GM18870 (cell line): ENCODE data around the gene NOCT.
"Not testable (repeated sequence)": the region's sequence is repeated elsewhere in the genome, so short reads cannot be mapped to it uniquely, and the experiment has no call there.

Experiments used
- ATAC-seq: cut with Tn5 transposase; IDR thresholded peaks from one replicate; pipeline ENCODE4 v1.9.1; 2021; ENCODE audit warnings: moderate library complexity; ENCODE audit not compliant: unreplicated experiment

NOCT gene, protein sequence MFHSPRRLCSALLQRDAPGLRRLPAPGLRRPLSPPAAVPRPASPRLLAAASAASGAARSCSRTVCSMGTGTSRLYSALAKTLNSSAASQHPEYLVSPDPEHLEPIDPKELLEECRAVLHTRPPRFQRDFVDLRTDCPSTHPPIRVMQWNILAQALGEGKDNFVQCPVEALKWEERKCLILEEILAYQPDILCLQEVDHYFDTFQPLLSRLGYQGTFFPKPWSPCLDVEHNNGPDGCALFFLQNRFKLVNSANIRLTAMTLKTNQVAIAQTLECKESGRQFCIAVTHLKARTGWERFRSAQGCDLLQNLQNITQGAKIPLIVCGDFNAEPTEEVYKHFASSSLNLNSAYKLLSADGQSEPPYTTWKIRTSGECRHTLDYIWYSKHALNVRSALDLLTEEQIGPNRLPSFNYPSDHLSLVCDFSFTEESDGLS

GRCh38 chr4:139015269-139015947 lies at the start of gene NOCT:
NOCT (plus strand) TSS chr4:139015781; CDS start chr4:139015982, 201 bp downstream.
- ATAC-seq, result peak; percentile 87

GRCh38 chr4:138967313-138967712 lies 48.3 kb upstream of the NOCT start:
- peak; percentile 99 for ATAC-seq

GRCh38 chr4:138972956-138973801 lies 42.4 kb upstream of the NOCT start:
- ATAC-seq, result no peak

GRCh38 chr4:138975225-138975624 lies 40.4 kb upstream of the NOCT start:
- ATAC-seq, result no peak

GRCh38 chr4:138976526-138976925 lies 39.1 kb upstream of the NOCT start:
- ATAC-seq, result no peak

DNA sequence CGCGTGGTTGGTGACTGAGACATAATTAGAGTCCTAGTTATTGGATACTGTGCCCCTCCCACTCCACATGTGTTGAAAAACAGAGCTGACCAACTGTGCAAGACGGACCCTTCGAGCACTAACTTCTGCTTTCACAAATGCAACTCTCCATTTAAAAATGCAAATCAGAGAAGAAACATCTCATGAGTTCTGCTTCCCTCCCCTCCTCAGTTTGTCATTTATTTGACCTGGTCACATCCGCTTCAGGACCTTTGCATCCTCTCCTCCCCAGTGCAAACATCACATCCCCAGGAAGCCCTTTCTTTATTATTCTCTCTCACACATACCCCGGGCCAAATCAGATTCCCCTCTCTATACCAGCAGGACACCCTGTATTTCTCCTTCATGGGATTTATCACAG lies 38.1 kb upstream of the NOCT start:
- ATAC-seq, result peak; percentile 96

GRCh38 chr4:138978028-138978585 lies 37.5 kb upstream of the NOCT start:
- no peak for ATAC-seq

- no peak for ATAC-seq
Observed at GRCh38 chr4:138978600-138978999, 37.0 kb upstream of the NOCT start.

DNA sequence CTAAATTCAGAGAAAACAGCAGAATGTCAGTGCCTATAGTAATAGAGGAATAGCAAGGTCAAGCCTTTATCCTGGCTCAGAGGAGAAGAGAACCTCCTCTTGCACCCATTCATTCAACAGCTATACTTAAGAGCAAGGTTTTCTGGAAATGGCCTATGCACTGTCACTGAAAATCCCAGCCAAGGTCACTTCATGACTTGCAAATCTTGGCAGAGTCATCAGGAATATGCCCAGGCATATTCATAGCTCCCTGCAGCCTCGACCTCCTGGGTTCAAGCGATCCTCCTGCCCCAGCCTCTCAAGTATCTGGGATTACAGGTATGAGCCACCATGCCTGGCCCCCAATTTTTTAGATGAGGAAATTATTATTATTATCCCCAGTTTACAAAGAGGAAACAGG lies 35.8 kb upstream of the NOCT start:
- no peak for ATAC-seq

GRCh38 chr4:138981930-138982390 lies 33.6 kb upstream of the NOCT start:
- ATAC-seq, result no peak

GRCh38 chr4:138982754-138983153 lies 32.8 kb upstream of the NOCT start:
- no peak for ATAC-seq

GRCh38 chr4:138983690-138984089 lies 31.9 kb upstream of the NOCT start:
- ATAC-seq, result no peak

GRCh38 chr4:138984647-138985046 lies 30.9 kb upstream of the NOCT start:
- ATAC-seq, result no peak

DNA sequence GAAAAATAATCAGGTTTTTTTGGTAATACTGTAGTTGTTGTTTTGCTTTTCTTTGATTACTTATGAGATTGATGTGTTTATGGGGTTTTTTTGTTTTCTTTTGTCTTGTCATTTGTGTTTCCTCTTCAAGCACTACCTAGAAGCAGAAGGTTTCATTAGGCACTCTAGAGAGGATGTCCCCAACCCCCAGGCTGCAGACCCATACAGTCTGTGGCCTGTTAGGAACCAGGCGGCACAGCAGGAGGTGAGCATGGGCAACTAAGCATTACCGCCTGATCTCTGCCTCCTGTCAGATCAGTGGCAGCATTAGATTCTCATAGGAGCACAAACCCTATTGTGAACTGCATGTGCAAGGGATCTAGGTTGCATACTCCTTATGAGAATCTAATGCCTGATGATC lies 22.9 kb upstream of the NOCT start:
- ATAC-seq, result no peak

DNA sequence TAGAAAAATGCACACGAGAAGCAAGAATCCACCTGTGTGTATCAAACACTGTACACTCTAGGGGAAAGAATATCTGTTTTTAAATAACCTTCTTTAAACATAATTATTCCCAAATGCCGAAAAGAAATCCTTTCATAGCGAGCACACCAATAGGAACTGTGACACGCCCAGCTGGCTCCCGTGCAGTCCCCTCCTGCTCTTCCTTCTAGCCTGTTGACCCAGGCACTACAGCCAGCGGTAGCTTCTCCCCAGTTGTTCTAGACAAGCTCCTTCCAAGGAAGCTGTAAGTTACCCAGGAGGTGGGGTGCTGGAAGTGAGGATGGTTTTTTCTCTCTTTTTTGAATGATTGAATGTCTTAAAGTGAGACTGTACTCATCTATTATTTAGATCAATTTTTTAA lies 19.5 kb upstream of the NOCT start:
- no peak for ATAC-seq

GRCh38 chr4:138999666-139000065 lies 15.9 kb upstream of the NOCT start:
- no peak for ATAC-seq

GRCh38 chr4:139000134-139000533 lies 15.4 kb upstream of the NOCT start:
- not testable (repeated sequence) for ATAC-seq

DNA sequence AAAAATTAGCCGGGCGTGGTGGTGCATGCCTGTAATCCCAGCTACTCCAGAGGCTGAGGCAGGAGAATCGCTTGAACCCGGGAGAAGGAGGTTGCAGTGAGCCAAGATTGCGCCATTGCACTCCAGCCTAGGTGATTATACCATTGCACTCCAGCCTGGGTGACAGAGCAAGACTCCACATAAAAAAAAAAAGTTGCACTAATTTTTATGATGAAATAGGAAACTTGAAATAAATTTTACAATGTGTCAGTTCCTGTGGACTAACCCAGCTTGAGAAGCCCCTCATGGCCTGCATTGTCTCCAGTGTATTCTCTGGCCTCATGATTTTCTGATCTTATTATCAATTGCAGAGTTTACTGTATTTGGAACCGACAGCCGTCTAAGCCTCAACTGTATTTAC lies 14.2 kb upstream of the NOCT start:
- ATAC-seq, result not testable (repeated sequence)

- ATAC-seq, result not testable (repeated sequence)
Observed at GRCh38 chr4:139003668-139004067, 11.9 kb upstream of the NOCT start.

DNA sequence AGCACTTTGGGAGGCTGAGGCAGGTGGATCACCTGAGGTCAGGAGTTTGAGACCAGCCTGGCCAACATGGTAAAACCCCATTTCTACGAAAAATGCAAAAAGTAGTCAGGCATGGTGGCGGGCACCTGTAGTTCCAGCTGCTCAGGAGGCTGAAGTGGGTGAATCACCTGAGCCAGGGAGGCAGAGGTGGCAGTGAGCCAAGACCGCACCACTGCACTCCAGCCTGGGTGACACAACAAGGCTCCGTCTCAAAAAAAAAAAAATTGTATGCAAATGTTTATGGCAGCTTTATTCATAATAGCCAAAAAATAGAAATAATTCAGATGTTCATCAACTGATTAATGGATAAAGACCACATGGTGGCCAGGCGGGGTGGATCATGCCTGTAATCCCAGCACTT lies 9.8 kb upstream of the NOCT start:
- no peak for ATAC-seq

DNA sequence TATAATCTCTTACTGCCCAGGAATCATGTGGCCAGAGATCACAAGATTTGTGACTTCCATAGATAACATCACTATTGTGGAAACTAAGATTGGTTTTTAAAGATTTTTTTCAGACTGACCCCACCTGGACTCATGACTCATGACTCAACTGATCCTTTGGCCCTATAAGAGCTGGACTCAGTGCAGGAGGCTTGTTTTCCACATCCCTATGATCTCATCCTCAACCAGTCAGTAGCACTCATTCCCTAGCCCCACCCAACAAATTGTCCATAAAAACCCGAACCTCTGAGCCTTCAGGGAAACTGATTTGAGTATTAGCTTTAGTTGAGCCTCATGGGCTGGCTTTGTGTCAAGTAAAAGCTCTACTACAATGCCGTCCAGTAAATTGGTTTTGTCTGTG lies 7.9 kb upstream of the NOCT start:
- ATAC-seq, result no peak
